Neural cell (in vitro differentiated cells): Measurements from ENCODE around the gene SLC25A21. TPM values are rescaled to one million over a fixed set of nuclear protein-coding genes. Genes with fewer than 3 reads are reported as not detected.
A peak's percentile ranks its signal among the peaks of the same experiment; 100 is the strongest.

Experiments used
- H2AFZ ChIP-seq: fragments of 200-600, 300-800 bp; sonication (generic), shearing (Covaris generic); 2 replicates; pipeline ENCODE4 v1.6.0; 2014; ENCODE audit warnings: low read depth, mild to moderate bottlenecking, antibody characterized with exemption, low read length, moderate library complexity
- H3F3A ChIP-seq: fragments of 200-600 bp; shearing (Covaris generic); 2 replicates; pipeline ENCODE4 v1.6.1; 2016; ENCODE audit warnings: mild to moderate bottlenecking, moderate library complexity, mixed read lengths, antibody characterized with exemption, low read length; ENCODE audit not compliant: insufficient read depth, poor library complexity, severe bottlenecking
- H3K27ac ChIP-seq: fragments of 200-600, 300-800 bp; sonication (generic), shearing (Covaris generic); 2 replicates; pipeline ENCODE4 v1.5.1; 2014; ENCODE audit warnings: mild to moderate bottlenecking, low read length, moderate library complexity
- H3K27me3 ChIP-seq: fragments of 300-800, 200-600 bp; sonication (generic), shearing (Covaris generic); 2 replicates; pipeline ENCODE4 v1.6.0; 2014; ENCODE audit warnings: mild to moderate bottlenecking, low read depth, low read length, moderate library complexity; ENCODE audit not compliant: insufficient read depth
- H3K36me3 ChIP-seq: fragments of 300-800, 200-600 bp; sonication (generic), shearing (Covaris generic); 2 replicates; pipeline ENCODE4 v1.5.1; 2014; ENCODE audit warnings: mild to moderate bottlenecking, antibody characterized with exemption, low read length, moderate library complexity; ENCODE audit not compliant: insufficient read depth
- H3K4me2 ChIP-seq: fragments of 300-800, 200-600 bp; sonication (generic), shearing (Covaris generic); 2 replicates; pipeline ENCODE4 v1.6.0; 2014; ENCODE audit warnings: mild to moderate bottlenecking, low read length
- H3K4me3 ChIP-seq: fragments of 300-800, 200-600 bp; sonication (generic), shearing (Covaris generic); 2 replicates; pipeline ENCODE4 v1.5.1; 2014; ENCODE audit warnings: mild to moderate bottlenecking, low read length, moderate library complexity
- H3K79me2 ChIP-seq: fragments of 200-600 bp; shearing (Covaris generic); replicated peaks from 2 replicates; pipeline ENCODE4 v1.6.0; 2014; ENCODE audit warnings: mild to moderate bottlenecking, low read length, moderate library complexity; ENCODE audit not compliant: insufficient read depth
- H3K9ac ChIP-seq: fragments of 300-800, 200-600 bp; sonication (generic), shearing (Covaris generic); 2 replicates; pipeline ENCODE4 v1.6.1; 2016; ENCODE audit warnings: mild to moderate bottlenecking, low read length, mixed read lengths
- H3K9me2 ChIP-seq: fragments of 200-600 bp; shearing (Covaris generic); 2 replicates; pipeline ENCODE4 v1.6.1; 2016; ENCODE audit warnings: mild to moderate bottlenecking, low read length, mixed read lengths; ENCODE audit not compliant: insufficient read depth
- H3K9me3 ChIP-seq: fragments of 200-600, 300-800 bp; sonication (generic), shearing (Covaris generic); 2 replicates; pipeline ENCODE4 v1.6.1; 2016; ENCODE audit warnings: mild to moderate bottlenecking, mixed run types, low read length, moderate library complexity, mixed read lengths
- H4K20me1 ChIP-seq: fragments of 200-600 bp; shearing (Covaris generic); 2 replicates; pipeline ENCODE4 v1.6.1; 2016; ENCODE audit warnings: mild to moderate bottlenecking, mixed run types; ENCODE audit not compliant: insufficient read depth
- EP300 ChIP-seq: fragments of 450-650 bp; conservative IDR thresholded peaks from 2 replicates; pipeline ENCODE4 v1.6.1; 2014; ENCODE audit warnings: antibody characterized with exemption, mild to moderate bottlenecking, moderate library complexity; ENCODE audit not compliant: poor library complexity, severe bottlenecking
- EZH2 ChIP-seq: fragments of 200-600, 300-800 bp; shearing (Covaris generic), sonication (generic); IDR thresholded peaks from 2 replicates; pipeline ENCODE4 v1.6.1; 2014; ENCODE audit warnings: antibody characterized with exemption, low read length, borderline replicate concordance, mild to moderate bottlenecking; ENCODE audit not compliant: insufficient read depth, poor library complexity, severe bottlenecking
- MXI1 ChIP-seq: fragments of 450-650 bp; conservative IDR thresholded peaks from 2 replicates; pipeline ENCODE4 v1.6.1; 2014; ENCODE audit warnings: antibody characterized with exemption, mild to moderate bottlenecking; ENCODE audit not compliant: poor library complexity, severe bottlenecking
- POLR2AphosphoS5 ChIP-seq: IDR thresholded peaks from 2 replicates; pipeline ENCODE4 v1.6.1; 2012
- RAD21 ChIP-seq: fragments of 450-650 bp; conservative IDR thresholded peaks from 2 replicates; pipeline ENCODE4 v1.6.1; 2014; ENCODE audit warnings: antibody characterized with exemption, mild to moderate bottlenecking, moderate library complexity
- REST ChIP-seq: IDR thresholded peaks from 2 replicates; pipeline ENCODE4 v1.6.1; 2012; ENCODE audit warnings: borderline replicate concordance
- SMC3 ChIP-seq: fragments of 450-650 bp; conservative IDR thresholded peaks from 2 replicates; pipeline ENCODE4 v1.6.1; 2014; ENCODE audit warnings: antibody characterized with exemption, mild to moderate bottlenecking, moderate library complexity; ENCODE audit not compliant: poor library complexity
- TAF1 ChIP-seq: IDR thresholded peaks from 2 replicates; pipeline ENCODE4 v1.6.1; 2012; ENCODE audit warnings: low read depth
- polyA plus RNA-seq: library from polyadenylated mRNA; depleted of rRNA; stranded (reverse); fragments of >200 nt; gene quantifications from 2 replicates; pipeline ENCODE4 v1.2.3, GENCODE V29; 2014
- TF ChIP-seq, protein P1 (sequence below): fragments of 450-650 bp; IDR thresholded peaks from 2 replicates; pipeline ENCODE4 v1.5.1; 2014; ENCODE audit warnings: antibody characterized with exemption, mild to moderate bottlenecking, moderate library complexity; ENCODE audit not compliant: poor library complexity, severe bottlenecking

Gene SLC25A21
- polyA plus RNA-seq, 1 donor from 2014 or later: 0.35 TPM

DNA sequence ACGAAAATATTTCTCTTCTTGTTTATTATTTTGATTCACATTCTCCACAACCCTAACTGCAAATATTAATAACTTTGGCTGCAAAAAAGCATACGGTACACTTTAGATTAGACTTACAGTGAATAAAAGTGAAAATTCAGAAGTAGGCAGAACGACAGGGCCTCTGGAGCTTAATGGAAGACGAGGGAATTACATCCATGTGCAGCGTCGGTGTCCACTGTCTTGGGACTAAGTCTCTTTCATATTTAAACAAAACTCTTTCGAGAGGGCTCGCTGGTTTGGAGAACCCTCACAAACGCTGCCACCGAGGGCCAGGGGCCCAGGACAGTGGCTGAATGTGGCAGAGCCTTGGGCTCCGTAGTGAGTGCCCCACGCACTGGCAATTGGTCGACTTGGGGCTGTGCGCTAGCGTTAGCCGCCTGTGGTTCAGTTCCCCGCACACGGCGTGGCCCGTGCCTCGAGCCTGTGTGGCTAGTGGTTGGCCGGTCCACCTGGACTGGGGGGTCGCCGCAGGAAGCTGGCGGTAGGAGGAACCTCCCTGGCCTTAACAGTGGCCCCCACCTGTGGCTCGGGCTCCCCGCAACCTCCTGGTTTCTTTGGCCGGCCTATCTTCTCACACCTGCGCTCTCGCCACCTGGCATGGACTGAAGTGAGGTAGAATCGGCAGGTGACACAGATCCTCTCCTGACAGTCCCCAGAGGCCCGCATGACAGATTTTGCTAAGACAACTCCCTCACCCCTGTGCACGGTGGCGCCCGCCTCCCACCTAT is 511.5 kb downstream of the SLC25A21 start:
- no peaks in the 10 kb centered on the region for H4K20me1 ChIP-seq
- H3K27me3 ChIP-seq: peaks cover 100% of the 10 kb centered on the region

DNA sequence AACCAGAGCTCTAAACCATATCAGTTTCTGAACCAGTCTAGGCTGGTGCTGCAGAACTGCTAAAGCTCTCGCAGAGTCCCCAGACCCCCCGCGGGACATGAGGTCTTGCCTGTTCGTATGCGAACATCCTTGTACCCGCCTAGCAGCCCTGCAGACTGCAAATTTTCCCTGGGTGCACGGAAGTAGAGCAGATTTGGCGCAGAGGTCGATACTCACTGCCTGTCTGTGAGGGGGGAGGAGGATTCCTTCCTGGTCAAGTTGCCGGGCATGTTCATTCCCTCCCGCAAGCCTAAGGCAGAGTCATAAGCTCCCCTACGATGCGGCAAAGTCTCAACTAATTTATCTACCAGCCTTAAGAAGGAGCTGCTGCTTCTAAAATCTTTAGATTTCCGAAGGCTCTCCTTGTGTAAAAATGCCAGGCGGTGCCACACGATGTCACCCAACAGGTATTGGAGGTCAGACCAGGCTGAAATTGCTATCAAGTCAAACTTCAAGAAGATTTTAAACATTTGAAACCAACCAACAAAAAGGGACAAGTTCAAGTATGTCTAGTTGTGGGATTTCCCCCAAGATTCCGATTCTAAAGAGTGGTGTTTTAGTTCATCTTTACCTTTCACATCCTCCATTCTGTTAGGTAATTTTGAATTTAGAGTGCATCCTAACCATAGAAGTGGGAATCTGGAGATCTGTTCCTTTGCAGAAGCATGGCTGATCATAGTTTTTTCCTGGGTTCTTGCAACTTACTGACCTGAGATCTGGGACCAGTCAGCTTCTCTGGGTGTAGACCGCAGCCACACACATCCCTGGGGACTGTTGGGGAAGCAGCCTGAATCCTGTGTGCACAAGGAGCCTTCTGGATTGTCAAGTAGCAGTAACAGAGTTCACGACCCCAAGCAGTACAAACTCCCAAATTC is 512.3 kb downstream of the SLC25A21 start:
- Histone ChIP-seq H4K20me1 (no peaks in the 10 kb centered on the region), H3K27me3 (peaks cover 100% of the 10 kb centered on the region)
- TF ChIP-seq EP300 (no peak), RAD21 (no peak), SMC3 (no peak), EZH2 (no peak), MXI1 (no peak), REST (no peak), TAF1 (no peak), POLR2AphosphoS5 (no peak)
- TF ChIP-seq, protein P1, sequence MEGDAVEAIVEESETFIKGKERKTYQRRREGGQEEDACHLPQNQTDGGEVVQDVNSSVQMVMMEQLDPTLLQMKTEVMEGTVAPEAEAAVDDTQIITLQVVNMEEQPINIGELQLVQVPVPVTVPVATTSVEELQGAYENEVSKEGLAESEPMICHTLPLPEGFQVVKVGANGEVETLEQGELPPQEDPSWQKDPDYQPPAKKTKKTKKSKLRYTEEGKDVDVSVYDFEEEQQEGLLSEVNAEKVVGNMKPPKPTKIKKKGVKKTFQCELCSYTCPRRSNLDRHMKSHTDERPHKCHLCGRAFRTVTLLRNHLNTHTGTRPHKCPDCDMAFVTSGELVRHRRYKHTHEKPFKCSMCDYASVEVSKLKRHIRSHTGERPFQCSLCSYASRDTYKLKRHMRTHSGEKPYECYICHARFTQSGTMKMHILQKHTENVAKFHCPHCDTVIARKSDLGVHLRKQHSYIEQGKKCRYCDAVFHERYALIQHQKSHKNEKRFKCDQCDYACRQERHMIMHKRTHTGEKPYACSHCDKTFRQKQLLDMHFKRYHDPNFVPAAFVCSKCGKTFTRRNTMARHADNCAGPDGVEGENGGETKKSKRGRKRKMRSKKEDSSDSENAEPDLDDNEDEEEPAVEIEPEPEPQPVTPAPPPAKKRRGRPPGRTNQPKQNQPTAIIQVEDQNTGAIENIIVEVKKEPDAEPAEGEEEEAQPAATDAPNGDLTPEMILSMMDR: no peak

More for the DNA sequence above, 511.5 kb downstream of the SLC25A21 start:
- H3K9me2 ChIP-seq: no peaks in the 10 kb centered on the region
- no peaks in the 10 kb centered on the region for H3K79me2 ChIP-seq
- no peaks in the 10 kb centered on the region for H3F3A ChIP-seq
- H2AFZ ChIP-seq: no peak overlapping the region
- no peak overlapping the region for H3K4me2 ChIP-seq
- H3K27ac ChIP-seq: no peak overlapping the region
- no peak for TF ChIP-seq EZH2
- no peak for TF ChIP-seq SMC3
- TF ChIP-seq REST: no peak
- peak overlapping the region; percentile 50 for H3K4me3 ChIP-seq
- H3K9ac ChIP-seq: no peak overlapping the region
- no peaks in the 10 kb centered on the region for H3K36me3 ChIP-seq
- H3K9me3 ChIP-seq: no peaks in the 10 kb centered on the region

More for the DNA sequence above, 512.3 kb downstream of the SLC25A21 start:
- H3F3A ChIP-seq: no peaks in the 10 kb centered on the region
- H3K4me3 ChIP-seq: no peak overlapping the region
- no peaks in the 10 kb centered on the region for H3K79me2 ChIP-seq
- H3K36me3 ChIP-seq: no peaks in the 10 kb centered on the region
- no peaks in the 10 kb centered on the region for H3K9me2 ChIP-seq
- H3K4me2 ChIP-seq: no peak overlapping the region
- no peak overlapping the region for H2AFZ ChIP-seq
- H3K9ac ChIP-seq: no peak overlapping the region
- no peak overlapping the region for H3K27ac ChIP-seq
- H3K9me3 ChIP-seq: no peaks in the 10 kb centered on the region
